A549 (cell line): Measurements from ENCODE around the gene EDN1.

Source experiments
- BHLHE40 ChIP-seq: IDR thresholded peaks from 2 replicates; pipeline ENCODE4 v1.6.1; 2012; ENCODE audit warnings: low read depth, low read length, inconsistent platforms
- CTCF ChIP-seq: fragments of >200 bp; sonication (Bioruptor Twin); formaldehyde crosslinking; IDR thresholded peaks from 3 replicates; pipeline ENCODE4 v1.5.1; 2016
- EP300 ChIP-seq, 2 experiments: fragments of >200 bp; sonication (Bioruptor Twin); formaldehyde crosslinking; IDR thresholded peaks; 2 replicates in 1 of 2; 3 replicates in 1 of 2; pipeline ENCODE4 v1.6.1; 2016 to 2017
- HMGXB4 ChIP-seq: fragments of 250-450 bp; sonication (Bioruptor Pico); IDR thresholded peaks from 2 replicates; pipeline ENCODE4 v1.5.0; 2021; ENCODE audit warnings: mild to moderate bottlenecking, moderate library complexity, borderline replicate concordance
- POLR2A ChIP-seq: IDR thresholded peaks from 2 replicates; pipeline ENCODE4 v1.6.1; 2012; ENCODE audit warnings: mild to moderate bottlenecking, low read length
- RCOR1 ChIP-seq: fragments of 150-350 bp; IDR thresholded peaks from 2 replicates; pipeline ENCODE4 v1.6.1; 2014; ENCODE audit warnings: antibody characterized with exemption, low read length, low read depth
- ZNF302 ChIP-seq: fragments of 250-450 bp; sonication (Bioruptor Pico); IDR thresholded peaks from 2 replicates; pipeline ENCODE4 v1.9.0; 2021; ENCODE audit warnings: inconsistent platforms, mild to moderate bottlenecking, moderate library complexity
- ZSCAN20 ChIP-seq: fragments of 250-450 bp; sonication (Bioruptor Pico); IDR thresholded peaks from 2 replicates; pipeline ENCODE4 v1.8.0; 2022; ENCODE audit warnings: mild to moderate bottlenecking, moderate library complexity

- TF ChIP-seq RCOR1 (no peak), EP300 (IDR thresholded peaks at IDR 0.05) (no peak), CTCF (no peak), POLR2A (no peak), BHLHE40 (no peak), ZNF302 (CRISPR knock-in tag) (no peak), HMGXB4 (CRISPR knock-in tag) (no peak), ZSCAN20 (no peak; the same call in 1 of the 2 replicates)
These were observed 24.6 kb downstream of the EDN1 start for GRCh38 chr6:12314751-12315150.
